ENCODE data around the gene CELSR2. TPM values are rescaled to one million over a fixed set of nuclear protein-coding genes. Genes with fewer than 3 reads are reported as not detected.

CELSR2 gene
- total and polyA plus RNA-seq, 12 donors = 0.93 to 10.6 (median 6.2) TPM

DNA sequence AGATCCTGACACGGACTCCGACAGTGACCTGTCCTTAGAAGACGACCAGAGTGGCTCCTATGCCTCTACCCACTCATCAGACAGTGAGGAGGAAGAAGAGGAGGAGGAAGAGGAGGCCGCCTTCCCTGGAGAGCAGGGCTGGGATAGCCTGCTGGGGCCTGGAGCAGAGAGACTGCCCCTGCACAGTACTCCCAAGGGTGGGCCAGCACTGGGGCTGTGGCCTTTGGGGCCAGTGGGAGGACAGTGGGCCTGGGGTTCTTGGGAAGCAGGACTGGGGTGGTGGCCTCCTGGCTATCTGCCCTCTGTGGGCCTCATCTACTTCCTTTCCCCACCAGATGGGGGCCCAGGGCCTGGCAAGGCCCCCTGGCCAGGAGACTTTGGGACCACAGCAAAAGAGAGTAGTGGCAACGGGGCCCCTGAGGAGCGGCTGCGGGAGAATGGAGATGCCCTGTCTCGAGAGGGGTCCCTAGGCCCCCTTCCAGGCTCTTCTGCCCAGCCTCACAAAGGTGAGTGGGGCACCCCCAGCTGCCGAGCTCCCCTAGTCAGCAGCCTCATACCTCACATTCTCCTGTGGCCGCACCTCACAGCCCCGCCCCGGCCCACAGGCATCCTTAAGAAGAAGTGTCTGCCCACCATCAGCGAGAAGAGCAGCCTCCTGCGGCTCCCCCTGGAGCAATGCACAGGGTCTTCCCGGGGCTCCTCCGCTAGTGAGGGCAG lies 23.6 kb downstream of the CELSR2 start:
- no peak overlapping the region for H3K27ac ChIP-seq
- H3K27me3 ChIP-seq = no peaks in the 10 kb centered on the region
- DNase-seq (no peak), ATAC-seq (no peak)
- TF ChIP-seq, protein P1, sequence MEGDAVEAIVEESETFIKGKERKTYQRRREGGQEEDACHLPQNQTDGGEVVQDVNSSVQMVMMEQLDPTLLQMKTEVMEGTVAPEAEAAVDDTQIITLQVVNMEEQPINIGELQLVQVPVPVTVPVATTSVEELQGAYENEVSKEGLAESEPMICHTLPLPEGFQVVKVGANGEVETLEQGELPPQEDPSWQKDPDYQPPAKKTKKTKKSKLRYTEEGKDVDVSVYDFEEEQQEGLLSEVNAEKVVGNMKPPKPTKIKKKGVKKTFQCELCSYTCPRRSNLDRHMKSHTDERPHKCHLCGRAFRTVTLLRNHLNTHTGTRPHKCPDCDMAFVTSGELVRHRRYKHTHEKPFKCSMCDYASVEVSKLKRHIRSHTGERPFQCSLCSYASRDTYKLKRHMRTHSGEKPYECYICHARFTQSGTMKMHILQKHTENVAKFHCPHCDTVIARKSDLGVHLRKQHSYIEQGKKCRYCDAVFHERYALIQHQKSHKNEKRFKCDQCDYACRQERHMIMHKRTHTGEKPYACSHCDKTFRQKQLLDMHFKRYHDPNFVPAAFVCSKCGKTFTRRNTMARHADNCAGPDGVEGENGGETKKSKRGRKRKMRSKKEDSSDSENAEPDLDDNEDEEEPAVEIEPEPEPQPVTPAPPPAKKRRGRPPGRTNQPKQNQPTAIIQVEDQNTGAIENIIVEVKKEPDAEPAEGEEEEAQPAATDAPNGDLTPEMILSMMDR (IDR thresholded peaks at IDR 0.05) = no peak
- peaks cover 0 to 11% (median 0%) of the 10 kb centered on the region in 9 donors for H3K4me1 ChIP-seq
- 86 to 90% methylated on average over 16 of the region's 16 CpGs for WGBS, 2 donors
- no peak overlapping the region for H3K4me3 ChIP-seq
- intact Hi-C loops (cut with DNase I) = loop anchor here in 1 of 10 donors (10.0 kb wide), 1 partner anchor 252 kb away; no protein-coding TSS in a partner anchor
- H3K36me3 ChIP-seq = no peaks in the 10 kb centered on the region
- no peaks in the 10 kb centered on the region for H3K9me3 ChIP-seq

DNA sequence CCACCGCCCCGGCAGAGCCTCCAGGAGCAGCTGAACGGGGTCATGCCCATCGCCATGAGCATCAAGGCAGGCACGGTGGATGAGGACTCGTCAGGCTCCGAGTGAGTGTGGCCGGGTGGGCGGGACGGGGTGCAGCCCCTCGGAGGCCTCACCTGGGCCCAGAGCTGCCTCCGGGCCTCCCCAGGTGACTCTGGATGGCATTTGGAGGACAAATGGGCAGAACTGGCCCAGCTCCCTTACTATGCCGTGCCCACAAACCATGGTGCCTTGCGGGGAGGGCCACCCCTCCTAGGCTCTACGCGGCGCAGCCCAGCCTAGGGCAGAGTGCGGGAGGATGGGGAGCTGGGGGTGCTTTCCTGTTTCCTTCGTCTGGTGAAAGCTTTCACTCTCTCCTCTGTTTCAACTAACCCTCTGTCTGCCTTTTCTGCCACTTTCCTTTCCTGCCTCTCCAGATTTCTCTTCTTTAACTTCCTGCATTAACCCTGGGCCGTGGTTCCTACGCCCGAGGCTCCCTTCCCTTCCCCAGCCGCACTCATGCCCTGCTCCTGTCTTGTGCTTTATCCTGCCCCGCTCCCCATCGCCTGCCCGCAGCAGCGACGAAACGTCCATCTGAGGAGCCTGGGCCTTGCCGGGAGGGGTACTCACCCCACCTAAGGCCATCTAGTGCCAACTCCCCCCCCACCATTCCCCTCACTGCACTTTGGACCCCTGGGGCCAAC lies 24.4 kb downstream of the CELSR2 start:
- Histone ChIP-seq H3K9me3 (no peaks in the 10 kb centered on the region), H3K27ac (no peak overlapping the region), H3K27me3 (no peaks in the 10 kb centered on the region), H3K4me1 (peaks cover 0 to 11% (median 0%) of the 10 kb centered on the region in 9 donors), H3K4me3 (no peak overlapping the region), H3K36me3 (no peaks in the 10 kb centered on the region)
- intact Hi-C loops (cut with DNase I) = loop anchor here in 1 of 10 donors (10.0 kb wide), 1 partner anchor 251 kb away; no protein-coding TSS in a partner anchor
- TF ChIP-seq, protein P1 (IDR thresholded peaks at IDR 0.05) = no peak
- ATAC-seq (no peak), DNase-seq (no peak)
- WGBS, 2 donors = 84 to 90% methylated on average over 30 of the region's 30 CpGs

DNA sequence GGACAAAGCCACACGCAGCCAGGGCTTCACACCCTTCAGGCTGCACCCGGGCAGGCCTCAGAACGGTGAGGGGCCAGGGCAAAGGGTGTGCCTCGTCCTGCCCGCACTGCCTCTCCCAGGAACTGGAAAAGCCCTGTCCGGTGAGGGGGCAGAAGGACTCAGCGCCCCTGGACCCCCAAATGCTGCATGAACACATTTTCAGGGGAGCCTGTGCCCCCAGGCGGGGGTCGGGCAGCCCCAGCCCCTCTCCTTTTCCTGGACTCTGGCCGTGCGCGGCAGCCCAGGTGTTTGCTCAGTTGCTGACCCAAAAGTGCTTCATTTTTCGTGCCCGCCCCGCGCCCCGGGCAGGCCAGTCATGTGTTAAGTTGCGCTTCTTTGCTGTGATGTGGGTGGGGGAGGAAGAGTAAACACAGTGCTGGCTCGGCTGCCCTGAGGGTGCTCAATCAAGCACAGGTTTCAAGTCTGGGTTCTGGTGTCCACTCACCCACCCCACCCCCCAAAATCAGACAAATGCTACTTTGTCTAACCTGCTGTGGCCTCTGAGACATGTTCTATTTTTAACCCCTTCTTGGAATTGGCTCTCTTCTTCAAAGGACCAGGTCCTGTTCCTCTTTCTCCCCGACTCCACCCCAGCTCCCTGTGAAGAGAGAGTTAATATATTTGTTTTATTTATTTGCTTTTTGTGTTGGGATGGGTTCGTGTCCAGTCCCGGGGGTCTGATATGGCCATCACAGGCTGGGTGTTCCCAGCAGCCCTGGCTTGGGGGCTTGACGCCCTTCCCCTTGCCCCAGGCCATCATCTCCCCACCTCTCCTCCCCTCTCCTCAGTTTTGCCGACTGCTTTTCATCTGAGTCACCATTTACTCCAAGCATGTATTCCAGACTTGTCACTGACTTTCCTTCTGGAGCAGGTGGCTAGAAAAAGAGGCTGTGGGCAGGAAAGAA lies 25.5 kb downstream of the CELSR2 start:
- H3K9me3 ChIP-seq = no peaks in the 10 kb centered on the region
- DNase-seq = no peak
- H3K27ac ChIP-seq = no peak overlapping the region
- TF ChIP-seq, protein P1 (IDR thresholded peaks at IDR 0.05) = no peak
- no peak overlapping the region for H3K4me3 ChIP-seq
- H3K36me3 ChIP-seq = no peaks in the 10 kb centered on the region
- H3K4me1 ChIP-seq = peaks cover 0 to 11% (median 0%) of the 10 kb centered on the region in 9 donors
- H3K27me3 ChIP-seq = no peaks in the 10 kb centered on the region
- intact Hi-C loops (cut with DNase I) = loop anchor here in 5 of 10 donors (5.0 to 10.0 kb wide), 3 partner anchors 127 to 257 kb away; no protein-coding TSS in a partner anchor
- ATAC-seq = peak in 1 of 8 donors; percentile 52
- WGBS, 2 donors = 74 to 77% methylated on average over 22 to 24 of the region's 24 CpGs
